T-cell (primary cell): Measurements from ENCODE around the gene LY6G6F. TPM values are rescaled to one million over a fixed set of nuclear protein-coding genes. Genes with fewer than 3 reads are reported as not detected.

Source experiments
- ATAC-seq, 4 experiments: fragments of 200-7000 bp in 3 of 4; fragments of 150-1000 bp in 1 of 4; cut with Tn5 transposase; replicated peaks in 1 of 4; 1 replicate in 3 of 4; 2 replicates in 1 of 4; pipeline ENCODE4 v1.10.0; 2021; ENCODE audit warnings: moderate library complexity in 3 of 4, mild to moderate bottlenecking in 2 of 4, moderate number of reproducible peaks in 1 of 4
- CTCF ChIA-PET, 2 donors: fragments of 300-600 bp; sonication (Branson Sonifier 250); formaldehyde crosslinking; loops; one replicate each; lab custom pipeline; 2022; ENCODE audit warnings: antibody characterized with exemption in 2 of 2; lab: Charles Lee
- POLR2A ChIA-PET, 2 donors: fragments of 300-600 bp; sonication (Branson Sonifier 250); formaldehyde crosslinking; loops; one replicate each; lab custom pipeline; 2022; ENCODE audit warnings: antibody characterized with exemption in 2 of 2; lab: Charles Lee
- DNase-seq, 35 experiments: peaks; one replicate each; pipeline versions ENCODE4 v3.0.0 to v3.0.0-alpha.2; 2013 to 2023
- H3K27ac ChIP-seq: one replicate; pipeline ENCODE4 v1.5.1; 2013; ENCODE audit warnings: low read length
- H3K27me3 ChIP-seq, 2 experiments: replicated peaks in 1 of 2; 1 replicate in 1 of 2; 2 replicates in 1 of 2; pipeline versions ENCODE4 v1.6.1 to v1.7.0; 2013; ENCODE audit warnings: low read length in 1 of 2, mixed read lengths in 1 of 2; ENCODE audit not compliant: control insufficient read depth in 2 of 2, insufficient read depth in 2 of 2; ENCODE audit errors: extremely low read depth in 1 of 2
- H3K36me3 ChIP-seq, 2 donors: 1 replicate in 1 of 2; 2 replicates in 1 of 2; pipeline versions ENCODE4 v1.6.1 to v1.7.0; 2013; ENCODE audit warnings: low read length in 1 of 2; ENCODE audit not compliant: control insufficient read depth in 2 of 2, insufficient read depth in 1 of 2; ENCODE audit errors: extremely low read depth in 1 of 2
- H3K4me1 ChIP-seq, 2 experiments: 1 replicate in 1 of 2; 2 replicates in 1 of 2; pipeline versions ENCODE4 v1.6.1 to v1.7.0; 2013; ENCODE audit warnings: low read length in 2 of 2, mixed read lengths in 1 of 2; ENCODE audit not compliant: insufficient read depth in 2 of 2, control insufficient read depth in 1 of 2; ENCODE audit errors: extremely low read depth in 1 of 2
- H3K4me3 ChIP-seq, 2 donors: 1 replicate in 1 of 2; 2 replicates in 1 of 2; pipeline versions ENCODE4 v1.5.1 to v1.7.0; 2013; ENCODE audit warnings: mild to moderate bottlenecking in 2 of 2, low read length in 1 of 2, moderate library complexity in 1 of 2; ENCODE audit not compliant: control insufficient read depth in 1 of 2; ENCODE audit errors: extremely low read depth in 1 of 2
- H3K9me3 ChIP-seq: 2 replicates; pipeline ENCODE4 v1.7.0; 2013
- H3K27ac Mint-ChIP-seq, 2 donors: one replicate each; pipeline ENCODE4 v1.8.0; 2020 to 2021; ENCODE audit warnings: mild to moderate bottlenecking in 2 of 2, mixed read lengths in 2 of 2
- H3K27me3 Mint-ChIP-seq, 2 donors: one replicate each; pipeline ENCODE4 v1.8.0; 2021 to 2022; ENCODE audit warnings: mixed read lengths in 2 of 2
- H3K36me3 Mint-ChIP-seq: one replicate; pipeline ENCODE4 v1.8.0; 2021; ENCODE audit warnings: mixed read lengths
- H3K4me1 Mint-ChIP-seq, 3 donors: one replicate each; pipeline ENCODE4 v1.8.0; 2020 to 2022; ENCODE audit warnings: mixed read lengths in 3 of 3, mild to moderate bottlenecking in 1 of 3
- H3K4me3 Mint-ChIP-seq, 3 donors: one replicate each; pipeline ENCODE4 v1.8.0; 2020 to 2022; ENCODE audit warnings: mild to moderate bottlenecking in 3 of 3, mixed read lengths in 3 of 3, moderate library complexity in 3 of 3
- H3K9me3 Mint-ChIP-seq, 3 donors: one replicate each; pipeline ENCODE4 v1.8.0; 2020 to 2022; ENCODE audit warnings: mixed read lengths in 3 of 3
- WGBS: methylation state at CpG from one replicate; pipeline ENCODE4 v1.1.5; 2013; ENCODE audit warnings: missing lambda C conversion rate; ENCODE audit not compliant: insufficient coverage; 5-methylcytosine and 5-hydroxymethylcytosine counted together
- total RNA-seq, 35 experiments: library from RNA in 6 of 35; stranded (reverse) in 6 of 35; fragments of 120-200 nt in 1 of 35; gene quantifications; one replicate each; pipeline versions ENCODE4 v1.2.1 to v1.2.4 and lab custom pipeline; 2013 to 2026

The LY6G6F gene
- total RNA-seq, 5 donors from 2014 or later (not counting 1 experiment from before 2014, with no cell fraction given), result not detected

- H3K36me3 Mint-ChIP-seq, result peaks cover 54% of the 10 kb centered on the region
- no peak overlapping the region for H3K27ac Mint-ChIP-seq
- H3K4me3 Mint-ChIP-seq, result no peak overlapping the region
- ATAC-seq (no peak), DNase-seq (no peak)
- Histone ChIP-seq H3K4me1 (no peaks in the 10 kb centered on the region), H3K27me3 (no peaks in the 10 kb centered on the region), H3K36me3 (peaks cover 25 to 87% of the 10 kb centered on the region in 2 donors), H3K27ac (no peak overlapping the region), H3K9me3 (no peaks in the 10 kb centered on the region), H3K4me3 (no peak overlapping the region)
- no peaks in the 10 kb centered on the region for H3K9me3 Mint-ChIP-seq
- ChIA-PET CTCF (interaction anchor here (0.5 to 1.0 kb wide), 4 partner anchors 11 to 431 kb away, joined by 3 to 5 read pairs (median 3); no protein-coding TSS in a partner anchor), POLR2A (interaction anchor here (0.5 to 0.6 kb wide), 3 partner anchors 162 to 1185 kb away, joined by 3 to 6 read pairs (median 4); no protein-coding TSS in a partner anchor)
- no peaks in the 10 kb centered on the region for H3K27me3 Mint-ChIP-seq
- no peaks in the 10 kb centered on the region for H3K4me1 Mint-ChIP-seq
- WGBS, result 95% methylated on average over 3 of the region's 6 CpGs
Measured at GRCh38 chr6:31691078-31691463, 15.6 kb upstream of the LY6G6F start.

- Histone ChIP-seq H3K4me3 (no peak overlapping the region), H3K27ac (no peak overlapping the region), H3K27me3 (no peaks in the 10 kb centered on the region), H3K4me1 (no peaks in the 10 kb centered on the region), H3K36me3 (peaks cover 27 to 87% of the 10 kb centered on the region in 2 donors), H3K9me3 (no peaks in the 10 kb centered on the region)
- H3K9me3 Mint-ChIP-seq, result no peaks in the 10 kb centered on the region
- no peak for ATAC-seq
- peaks cover 48% of the 10 kb centered on the region for H3K36me3 Mint-ChIP-seq
- 100% methylated on average over 7 of the region's 12 CpGs for WGBS
- POLR2A ChIA-PET, result no interaction called here
- H3K4me1 Mint-ChIP-seq, result no peaks in the 10 kb centered on the region
- no peak for DNase-seq
- H3K27me3 Mint-ChIP-seq, result no peaks in the 10 kb centered on the region
- no peak overlapping the region for H3K27ac Mint-ChIP-seq
- H3K4me3 Mint-ChIP-seq, result no peak overlapping the region
- CTCF ChIA-PET, result no interaction called here
Measured at GRCh38 chr6:31691564-31692108, 15.0 kb upstream of the LY6G6F start.

GRCh38 chr6:31692353-31692752 lies 14.3 kb upstream of the LY6G6F start:
- POLR2A ChIA-PET, result no interaction called here
- DNase-seq (no peak), ATAC-seq (no peak)
- peaks cover 47% of the 10 kb centered on the region for H3K36me3 Mint-ChIP-seq
- no peak overlapping the region for H3K4me3 Mint-ChIP-seq
- no peak overlapping the region for H3K4me3 ChIP-seq
- H3K4me1 Mint-ChIP-seq, result peaks cover 2 to 3% (median 2%) of the 10 kb centered on the region in 3 donors
- H3K4me1 ChIP-seq, result no peaks in the 10 kb centered on the region
- no peaks in the 10 kb centered on the region for H3K27me3 Mint-ChIP-seq
- H3K27ac ChIP-seq, result no peak overlapping the region
- H3K27ac Mint-ChIP-seq, result peak overlapping the region in 1 of 2 donors; percentile 64
- WGBS, result 100% methylated on average over 2 of the region's 4 CpGs
- peaks cover 26 to 85% of the 10 kb centered on the region in 2 donors for H3K36me3 ChIP-seq
- no peaks in the 10 kb centered on the region for H3K9me3 ChIP-seq
- no peaks in the 10 kb centered on the region for H3K27me3 ChIP-seq
- H3K9me3 Mint-ChIP-seq, result no peaks in the 10 kb centered on the region
- CTCF ChIA-PET, result no interaction called here

GRCh38 chr6:31692886-31693285 lies 13.8 kb upstream of the LY6G6F start:
- Mint-ChIP-seq H3K27ac (peak overlapping the region in 1 of 2 donors; percentile 44), H3K4me1 (peaks cover 8% of the 10 kb centered on the region in 3 donors), H3K9me3 (no peaks in the 10 kb centered on the region), H3K36me3 (peaks cover 48% of the 10 kb centered on the region), H3K4me3 (no peak overlapping the region), H3K27me3 (no peaks in the 10 kb centered on the region)
- H3K4me1 ChIP-seq, result no peaks in the 10 kb centered on the region
- H3K27ac ChIP-seq, result no peak overlapping the region
- no peak for ATAC-seq
- H3K27me3 ChIP-seq, result no peaks in the 10 kb centered on the region
- WGBS, result 93% methylated on average over 9 of the region's 9 CpGs
- ChIA-PET POLR2A (no interaction called here), CTCF (interaction anchor here in 1 of 2 donors (0.6 kb wide), 1 partner anchor 597 kb away, joined by 4 read pairs; no protein-coding TSS in a partner anchor)
- H3K36me3 ChIP-seq, result peaks cover 26 to 85% of the 10 kb centered on the region in 2 donors
- no peak overlapping the region for H3K4me3 ChIP-seq
- no peak for DNase-seq
- no peaks in the 10 kb centered on the region for H3K9me3 ChIP-seq

GRCh38 chr6:31693535-31693934 lies 13.1 kb upstream of the LY6G6F start:
- Mint-ChIP-seq H3K27me3 (no peaks in the 10 kb centered on the region), H3K9me3 (no peaks in the 10 kb centered on the region), H3K4me3 (no peak overlapping the region), H3K27ac (peak overlapping the region in 1 of 2 donors; percentile 44), H3K4me1 (peaks cover 10 to 12% (median 10%) of the 10 kb centered on the region in 3 donors), H3K36me3 (peaks cover 48% of the 10 kb centered on the region)
- ATAC-seq (no peak), DNase-seq (no peak)
- no CpG with 5 or more reads among the region's 6 CpGs for WGBS
- Histone ChIP-seq H3K4me3 (no peak overlapping the region), H3K36me3 (peaks cover 26 to 79% of the 10 kb centered on the region in 2 donors), H3K27me3 (no peaks in the 10 kb centered on the region), H3K27ac (no peak overlapping the region), H3K4me1 (no peaks in the 10 kb centered on the region), H3K9me3 (no peaks in the 10 kb centered on the region)
- POLR2A ChIA-PET, result no interaction called here
- CTCF ChIA-PET, result interaction anchor here in 1 of 2 donors (0.5 to 0.6 kb wide), 2 partner anchors 424 to 598 kb away, joined by 3 to 4 read pairs; no protein-coding TSS in a partner anchor

- peaks cover 30 to 40% (median 35%) of the 10 kb centered on the region in 3 donors for H3K4me1 Mint-ChIP-seq
- Histone ChIP-seq H3K27ac (no peak overlapping the region), H3K4me3 (no peak overlapping the region), H3K36me3 (peaks cover 23 to 48% of the 10 kb centered on the region in 2 donors), H3K27me3 (no peaks in the 10 kb centered on the region), H3K4me1 (peaks cover 9 to 23% of the 10 kb centered on the region in 2 experiments), H3K9me3 (no peaks in the 10 kb centered on the region)
- DNase-seq (no peak), ATAC-seq (no peak)
- no peaks in the 10 kb centered on the region for H3K9me3 Mint-ChIP-seq
- ChIA-PET CTCF (interaction anchor here in 1 of 2 donors (0.6 kb wide), 1 partner anchor 261 kb away, joined by 3 read pairs; no protein-coding TSS in a partner anchor), POLR2A (interaction anchor here (0.6 kb wide), 2 partner anchors 183 to 318 kb away, joined by 3 to 5 read pairs; no protein-coding TSS in a partner anchor)
- peaks cover 29% of the 10 kb centered on the region for H3K36me3 Mint-ChIP-seq
- no CpG with 5 or more reads among the region's 3 CpGs for WGBS
- no peak overlapping the region for H3K4me3 Mint-ChIP-seq
- no peaks in the 10 kb centered on the region for H3K27me3 Mint-ChIP-seq
- H3K27ac Mint-ChIP-seq, result peak overlapping the region; percentile 66 to 74
Measured at GRCh38 chr6:31697555-31697954, 9.1 kb upstream of the LY6G6F start.
